GM18867 (cell line): ENCODE measurements around the gene TRIOBP.
"Not testable (repeated sequence)": the region's sequence is repeated elsewhere in the genome, so short reads cannot be mapped to it uniquely, and the experiment has no call there.

Experiments used
- ATAC-seq: cut with Tn5 transposase; IDR thresholded peaks from one replicate; pipeline ENCODE4 v1.9.1; 2021; ENCODE audit warnings: mild to moderate bottlenecking, moderate library complexity; ENCODE audit not compliant: unreplicated experiment

The TRIOBP gene

GRCh38 chr22:37696657-37697537 is at the start of gene TRIOBP:
Gene TRIOBP (plus strand): TSS chr22:37697048. CDS start chr22:37701366, 4,318 bp downstream.
- ATAC-seq: no peak

- ATAC-seq: no peak
These were observed 49.5 kb upstream of the TRIOBP start for GRCh38 chr22:37647317-37647716.

GRCh38 chr22:37647928-37648327 is 48.9 kb upstream of the TRIOBP start:
- no peak for ATAC-seq

- no peak for ATAC-seq
These were observed 46.2 kb upstream of the TRIOBP start for GRCh38 chr22:37650463-37651136.

- ATAC-seq: no peak
These were observed 42.1 kb upstream of the TRIOBP start for GRCh38 chr22:37654563-37655251.

- no peak for ATAC-seq
These were observed 41.6 kb upstream of the TRIOBP start for GRCh38 chr22:37655252-37655563.

GRCh38 chr22:37656583-37656982 is 40.3 kb upstream of the TRIOBP start:
- not testable (repeated sequence) for ATAC-seq

- ATAC-seq: no peak
These were observed 39.2 kb upstream of the TRIOBP start for GRCh38 chr22:37657590-37658132.

- ATAC-seq: peak; percentile 75
These were observed 38.4 kb upstream of the TRIOBP start, which contains the start of gene PDXP for GRCh38 chr22:37658133-37659065. Gene PDXP (plus strand): TSS chr22:37658723. CDS start chr22:37658783, 60 bp downstream.

- peak; percentile 20 for ATAC-seq
These were observed 37.6 kb upstream of the TRIOBP start for GRCh38 chr22:37659066-37659896.

- ATAC-seq: no peak
These were observed 36.7 kb upstream of the TRIOBP start for GRCh38 chr22:37659897-37660708.

GRCh38 chr22:37660709-37661045 is 36.2 kb upstream of the TRIOBP start:
- no peak for ATAC-seq

GRCh38 chr22:37661160-37661924 is 35.5 kb upstream of the TRIOBP start:
- no peak for ATAC-seq

GRCh38 chr22:37662039-37662438 is 34.8 kb upstream of the TRIOBP start:
- no peak for ATAC-seq

GRCh38 chr22:37663521-37664140 is 33.2 kb upstream of the TRIOBP start:
- ATAC-seq: no peak

- no peak for ATAC-seq
These were observed 32.4 kb upstream of the TRIOBP start for GRCh38 chr22:37664249-37665101.
